CD4-positive, alpha-beta T cell treated with Interferon alpha-2 for 1 hour (primary cell): Measurements from ENCODE around the gene CNTNAP5.

ENCODE experiments used
- DNase-seq, 2 donors: peaks; one replicate each; pipeline ENCODE4 v3.0.0-alpha.2; 2020 to 2022

Gene CNTNAP5

DNA sequence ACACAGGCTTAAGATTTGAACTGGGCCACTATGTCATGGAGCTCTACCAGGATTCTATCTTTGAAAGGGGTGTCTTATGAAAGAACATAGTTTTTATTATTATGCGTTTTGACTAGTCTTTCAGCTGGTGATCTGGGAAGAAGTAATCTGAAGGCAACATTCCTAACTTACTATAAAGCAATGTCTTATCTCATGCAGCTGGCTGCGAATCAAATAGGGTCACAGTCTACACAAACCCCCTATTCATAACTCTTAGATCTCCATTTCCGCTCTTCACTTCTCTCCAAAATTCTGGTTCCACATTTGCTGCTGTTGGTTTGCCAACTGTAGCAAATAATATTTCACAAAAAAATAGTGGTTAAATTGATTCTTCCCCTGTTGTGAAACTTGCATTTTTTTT, 813.3 kb downstream of the CNTNAP5 start:
- DNase-seq, result no peak

DNA sequence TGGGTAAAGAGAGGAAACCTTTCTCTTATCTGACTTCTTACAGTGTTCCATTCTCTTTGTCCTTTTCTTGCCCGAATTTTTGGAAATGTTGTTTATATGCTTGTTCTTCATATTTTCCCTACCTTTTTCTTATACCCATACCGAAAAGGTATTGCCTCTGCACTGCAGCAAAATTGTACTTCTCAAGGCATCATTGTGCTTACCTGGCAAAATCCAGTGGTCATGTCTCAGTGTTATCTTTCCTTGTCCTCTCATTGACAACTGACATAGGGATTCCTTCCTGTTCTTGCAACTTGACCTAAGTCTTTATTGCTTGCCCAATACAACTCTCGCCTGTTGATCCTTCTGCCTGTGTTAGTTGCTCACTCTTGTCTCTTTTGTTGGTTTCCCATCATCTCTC, 842.2 kb downstream of the CNTNAP5 start:
- DNase-seq, result no peak

DNA sequence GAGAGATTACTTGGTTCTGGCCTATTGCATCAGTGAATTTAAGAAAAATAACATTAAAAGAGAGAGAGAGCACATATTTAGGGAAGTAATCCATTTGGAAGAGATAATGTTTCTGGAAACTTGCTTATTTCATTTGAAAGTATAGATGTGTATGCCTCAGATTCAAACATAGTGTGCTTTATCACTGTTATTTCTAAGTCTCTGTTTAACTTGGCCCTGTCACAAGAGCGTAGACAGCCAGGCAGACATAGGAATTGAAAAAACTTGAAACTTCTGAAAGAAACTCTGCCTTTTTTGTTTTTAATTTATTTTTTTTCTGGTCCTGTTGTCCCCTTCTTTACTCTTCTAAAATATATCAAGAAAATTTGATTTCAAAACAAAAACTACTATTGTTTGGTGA, 849.1 kb downstream of the CNTNAP5 start:
- no peak for DNase-seq

- no peak for DNase-seq
These were observed 849.6 kb downstream of the CNTNAP5 start for GRCh38 chr2:124874676-124875075.

GRCh38 chr2:124875627-124876244, 850.6 kb downstream of the CNTNAP5 start:
- no peak for DNase-seq

DNA sequence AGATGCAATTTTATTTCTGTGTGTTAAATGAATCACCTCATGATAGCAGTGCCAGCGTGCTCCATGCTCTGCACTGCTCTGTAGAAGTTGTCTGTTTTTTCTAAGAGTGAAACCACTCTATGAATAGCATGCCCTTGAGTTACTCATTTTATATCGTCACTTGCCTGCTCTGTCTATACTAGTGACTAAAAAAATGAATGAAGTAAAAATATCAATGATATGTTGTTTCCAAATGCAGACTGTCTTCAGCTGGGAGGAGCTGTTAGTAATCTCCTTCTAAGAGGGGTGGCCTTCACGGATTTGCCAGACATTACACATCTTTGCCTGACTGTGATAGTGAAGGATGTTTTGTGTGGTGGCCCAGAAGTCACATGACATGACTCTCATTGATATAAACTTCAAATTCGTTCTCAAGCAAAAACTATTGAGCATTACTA, 852.1 kb downstream of the CNTNAP5 start:
- no peak for DNase-seq

DNA sequence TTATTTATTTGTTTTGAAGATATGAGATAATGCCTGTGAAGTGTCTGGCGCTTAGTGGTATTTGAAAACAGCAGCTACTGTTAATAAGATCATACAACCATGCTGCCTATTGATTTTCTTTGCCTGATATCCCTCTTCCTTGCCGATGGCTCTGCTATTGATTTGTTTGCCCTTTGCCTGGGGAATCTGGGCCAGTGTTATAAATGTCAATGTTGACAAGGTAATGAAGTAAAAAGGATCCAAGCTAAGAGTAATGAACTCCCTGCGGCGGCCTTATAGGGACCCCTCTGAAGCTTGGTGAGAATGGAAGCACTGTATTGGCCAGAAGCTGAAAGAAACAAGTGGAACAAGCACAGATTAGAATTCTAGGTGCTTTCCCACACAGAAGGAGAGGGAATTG, 854.6 kb downstream of the CNTNAP5 start:
- no peak for DNase-seq

DNA sequence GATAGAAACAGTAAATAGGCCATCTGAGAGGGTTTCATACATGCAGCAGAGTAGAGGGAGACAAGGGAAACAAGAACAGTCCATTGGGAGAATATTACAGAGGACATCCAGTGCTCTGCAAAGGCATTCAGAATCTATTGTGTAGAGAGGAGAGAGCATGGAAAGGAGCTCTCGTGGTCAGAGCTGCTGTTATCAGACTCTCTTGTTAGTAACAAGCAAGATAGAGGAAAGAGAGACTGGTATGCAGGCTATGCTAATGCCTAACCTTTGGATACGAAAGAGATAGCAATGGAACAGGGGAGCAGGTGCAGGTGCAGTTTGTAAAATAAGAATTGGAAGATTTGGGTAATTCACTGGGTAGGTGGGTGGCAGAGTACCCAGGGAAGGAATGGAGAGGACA, 855.9 kb downstream of the CNTNAP5 start:
- no peak for DNase-seq

DNA sequence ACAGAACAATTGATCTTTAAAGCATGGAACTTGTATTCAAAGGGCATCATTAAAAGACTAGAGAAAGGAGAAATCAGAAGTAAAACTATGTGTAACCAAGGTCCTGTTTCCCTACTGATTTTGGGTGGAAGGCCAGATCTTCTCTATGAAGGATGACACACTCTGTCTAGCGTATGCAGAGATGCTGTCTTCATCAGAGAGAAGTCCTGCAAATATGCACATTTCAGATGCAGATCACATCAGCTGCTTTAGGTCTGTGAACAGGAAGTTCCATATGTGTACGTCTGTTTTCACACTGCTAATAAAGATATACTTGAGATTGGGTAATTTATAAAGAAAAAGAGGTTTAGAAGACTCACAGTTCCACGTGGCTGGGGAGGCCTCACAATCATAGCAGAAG, 857.3 kb downstream of the CNTNAP5 start:
- DNase-seq, result no peak

GRCh38 chr2:124883595-124883994, 858.5 kb downstream of the CNTNAP5 start:
- DNase-seq, result no peak

DNA sequence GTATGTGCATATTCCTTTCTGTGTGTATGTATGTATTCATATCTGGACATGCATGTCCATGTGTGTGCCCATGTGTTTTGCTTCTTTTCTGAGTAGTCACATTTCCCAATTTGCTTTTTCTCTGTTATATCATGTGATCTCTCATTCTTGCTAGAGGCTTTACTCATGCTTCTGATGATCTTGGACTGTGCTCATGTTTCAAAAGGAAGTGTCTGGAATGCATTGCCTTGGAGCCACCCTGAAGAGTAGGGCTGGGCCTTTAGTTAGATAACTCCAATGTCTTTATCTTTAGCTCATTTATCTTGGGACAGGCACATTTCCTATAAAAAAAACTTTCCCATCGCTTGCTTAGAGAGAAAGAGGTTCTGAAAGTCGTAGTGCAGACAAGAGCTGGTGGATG, 859.2 kb downstream of the CNTNAP5 start:
- no peak for DNase-seq

- DNase-seq, result no peak
These were observed 861.1 kb downstream of the CNTNAP5 start for GRCh38 chr2:124886216-124886615.

DNA sequence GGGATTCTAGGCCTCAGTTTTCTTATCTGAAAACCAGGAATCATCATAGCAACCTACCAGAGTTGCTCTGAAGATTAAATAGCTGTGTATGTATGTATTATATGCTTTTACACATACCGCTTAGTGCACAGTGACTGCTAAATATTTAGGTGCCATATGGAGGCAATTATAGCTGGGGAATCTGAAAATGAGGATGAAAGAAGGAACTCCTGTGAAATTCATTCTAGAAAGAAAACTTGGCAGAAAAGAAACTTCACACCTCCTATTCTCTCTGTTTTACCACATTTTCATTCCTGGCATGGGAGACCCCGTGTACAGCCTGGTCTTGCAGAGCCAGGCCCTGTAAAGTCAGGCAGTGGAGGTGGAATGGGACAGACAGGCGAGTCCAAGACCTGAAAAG, 862.4 kb downstream of the CNTNAP5 start:
- no peak for DNase-seq

DNA sequence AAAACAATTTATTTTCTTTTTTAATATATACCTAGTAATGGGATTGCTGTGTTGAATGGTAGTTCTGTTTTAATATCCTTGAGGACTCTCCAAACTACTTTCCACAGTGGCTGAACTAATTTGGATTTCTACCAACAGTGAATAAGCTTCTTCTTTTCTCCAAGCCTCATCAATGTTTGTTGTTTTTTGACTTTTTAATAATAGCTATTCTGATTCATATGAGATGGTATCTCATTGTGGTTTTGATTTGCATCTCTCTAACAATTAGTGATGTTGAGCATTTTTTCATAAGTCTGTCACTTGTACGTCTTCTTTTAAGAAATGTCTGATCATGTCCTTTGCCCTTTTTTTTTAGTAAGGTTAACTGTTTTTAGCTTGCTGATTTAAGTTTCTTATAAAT, 863.3 kb downstream of the CNTNAP5 start:
- no peak for DNase-seq

GRCh38 chr2:124894199-124894598, 869.1 kb downstream of the CNTNAP5 start:
- DNase-seq, result no peak

- no peak for DNase-seq
These were observed 873.7 kb downstream of the CNTNAP5 start for GRCh38 chr2:124898827-124899226.

DNA sequence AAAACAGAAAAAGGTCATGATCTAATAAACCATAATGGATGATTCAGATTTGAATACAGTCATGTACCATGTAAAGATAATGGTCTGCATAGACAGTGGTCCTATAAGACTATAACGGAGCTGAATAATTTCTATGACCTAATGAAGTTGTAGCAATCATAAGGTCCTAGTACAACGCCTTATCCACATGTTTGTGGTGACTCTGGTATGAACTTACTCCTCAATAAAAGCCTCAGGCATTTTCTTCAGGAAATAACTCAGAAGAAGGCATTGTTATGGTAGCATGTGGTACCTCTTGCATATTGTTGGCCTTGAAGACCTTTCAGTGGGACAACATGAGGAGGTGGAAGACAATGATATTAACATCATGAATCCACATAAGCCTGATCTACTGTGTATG, 883.3 kb downstream of the CNTNAP5 start:
- no peak for DNase-seq

GRCh38 chr2:124911560-124911959, 886.5 kb downstream of the CNTNAP5 start:
- no peak for DNase-seq

DNA sequence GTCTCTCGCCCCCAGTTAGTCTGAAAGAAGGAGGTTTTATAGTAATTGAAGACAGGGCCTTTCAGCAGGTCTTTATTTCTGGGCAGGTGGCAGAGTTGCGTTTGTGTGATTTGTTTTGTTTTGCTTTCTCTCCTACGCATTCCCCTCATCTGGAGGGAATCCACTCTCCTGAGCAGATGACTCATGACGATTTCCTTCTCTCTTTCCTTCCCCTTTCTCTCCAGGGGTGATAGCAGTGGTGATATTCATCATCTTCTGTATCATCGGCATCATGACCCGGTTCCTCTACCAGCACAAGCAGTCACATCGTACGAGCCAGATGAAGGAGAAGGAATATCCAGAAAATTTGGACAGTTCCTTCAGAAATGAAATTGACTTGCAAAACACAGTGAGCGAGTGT, 888.8 kb downstream of the CNTNAP5 start:
- DNase-seq, result no peak

GRCh38 chr2:124915567-124915966, 890.5 kb downstream of the CNTNAP5 start:
- no peak for DNase-seq

GRCh38 chr2:124919296-124919695, 894.2 kb downstream of the CNTNAP5 start:
- DNase-seq, result no peak

DNA sequence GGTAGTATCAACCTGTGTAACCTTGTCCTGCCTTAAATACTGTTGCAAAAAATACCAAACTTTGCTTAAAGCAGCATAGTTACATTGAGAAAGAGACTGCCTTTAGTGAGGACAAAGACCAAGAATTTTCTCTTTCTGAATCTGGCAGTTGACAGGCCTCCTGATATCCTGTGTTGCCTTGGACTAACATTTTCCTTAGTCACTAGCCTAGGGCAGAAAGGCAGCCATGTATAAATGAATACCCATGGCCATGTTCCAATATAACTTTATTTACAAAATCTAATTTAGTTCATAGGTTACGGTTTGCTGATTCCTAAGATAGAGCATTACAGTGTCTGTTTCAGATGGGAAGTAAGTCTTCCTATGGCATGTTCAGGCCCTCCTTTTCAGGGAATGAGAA, 895.4 kb downstream of the CNTNAP5 start:
- no peak for DNase-seq

- DNase-seq, result no peak
These were observed 896.1 kb downstream of the CNTNAP5 start for GRCh38 chr2:124921191-124921590.

DNA sequence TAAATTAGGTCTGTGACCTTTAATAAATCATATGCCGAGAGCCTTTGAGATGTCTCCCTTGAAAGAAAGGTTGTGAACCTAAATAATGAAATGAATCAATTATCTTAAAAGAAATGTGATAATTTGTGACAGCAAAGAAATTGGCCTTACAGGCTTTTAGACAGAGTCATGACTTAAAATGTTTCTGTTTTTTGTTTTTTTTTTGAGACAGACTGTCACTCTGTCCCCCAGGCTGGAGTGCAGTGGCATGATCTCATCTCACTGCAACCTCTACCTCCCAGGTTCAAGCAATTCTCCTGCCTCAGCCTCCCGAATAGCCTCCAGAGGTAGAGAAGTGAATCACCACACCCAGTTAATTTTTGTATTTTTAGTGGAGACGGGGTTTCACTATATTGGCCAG, 898.0 kb downstream of the CNTNAP5 start:
- no peak for DNase-seq

- DNase-seq, result no peak
These were observed 908.8 kb downstream of the CNTNAP5 start for GRCh38 chr2:124933883-124934282.

DNA sequence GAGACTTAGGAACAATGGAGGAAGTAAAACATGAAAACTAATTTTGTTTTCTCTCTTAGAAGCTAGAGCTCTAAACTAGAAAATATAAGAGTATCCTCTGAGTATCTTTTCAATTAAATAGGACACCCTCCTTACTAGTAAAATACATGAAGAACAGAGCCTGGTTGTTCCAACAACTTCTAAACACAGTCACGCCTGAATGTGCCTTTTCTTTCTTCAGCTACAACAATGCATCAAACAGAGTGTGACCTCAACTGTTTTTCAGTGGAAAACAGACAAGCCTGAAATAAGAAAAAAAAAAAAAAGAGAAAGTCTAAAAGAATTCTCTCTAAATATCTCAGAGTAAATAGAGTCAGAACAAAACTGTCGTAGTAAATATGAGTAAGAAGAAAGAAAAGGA, 928.8 kb downstream of the CNTNAP5 start:
- no peak for DNase-seq
